GM18858 (cell line): ENCODE data around the gene PARD3B.

Source experiments
- ATAC-seq: cut with Tn5 transposase; IDR thresholded peaks from one replicate; pipeline ENCODE4 v1.9.1; 2021; ENCODE audit not compliant: unreplicated experiment

PARD3B gene

GRCh38 chr2:204647626-204648025 is 102.4 kb downstream of the PARD3B start:
- no peak for ATAC-seq

DNA sequence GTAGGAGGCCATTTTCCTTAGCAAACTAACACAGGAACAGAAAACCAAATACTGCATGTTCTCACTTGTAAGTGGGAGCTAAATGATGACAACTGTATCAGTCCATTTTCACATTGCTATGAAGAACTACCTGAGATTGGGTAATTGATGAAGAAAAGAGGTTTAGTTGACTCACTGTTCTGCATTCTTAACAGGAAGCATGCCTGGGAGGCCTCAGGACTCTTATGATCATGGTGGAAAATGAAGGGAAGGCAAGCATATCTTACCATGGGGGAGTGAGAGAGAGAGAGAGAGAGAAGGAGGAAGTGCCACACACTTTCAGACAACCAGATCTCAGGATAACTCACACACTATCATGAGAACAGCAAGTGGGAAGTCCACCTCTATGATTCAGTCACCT is 105.3 kb downstream of the PARD3B start:
- no peak for ATAC-seq

DNA sequence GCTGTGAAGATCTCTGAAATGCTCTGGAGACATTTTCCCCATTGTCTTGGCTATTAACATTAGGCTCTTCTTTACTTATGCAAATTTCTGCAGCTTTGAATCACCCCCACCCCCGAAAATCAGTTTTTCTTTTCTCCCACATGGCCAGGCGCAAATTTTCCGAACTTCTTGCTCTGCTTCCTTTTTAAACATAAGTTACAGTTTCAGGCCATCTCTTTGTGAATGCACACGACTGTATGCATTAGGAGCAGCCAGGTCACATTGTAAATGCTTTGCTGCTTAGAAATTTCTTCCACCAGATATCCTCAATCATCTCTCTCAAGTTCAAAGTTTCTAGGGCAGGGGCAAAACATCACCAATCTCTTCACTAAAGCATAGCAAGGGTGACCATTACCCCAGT is 106.8 kb downstream of the PARD3B start:
- ATAC-seq, result no peak

GRCh38 chr2:204654669-204655068 is 109.4 kb downstream of the PARD3B start:
- no peak for ATAC-seq

DNA sequence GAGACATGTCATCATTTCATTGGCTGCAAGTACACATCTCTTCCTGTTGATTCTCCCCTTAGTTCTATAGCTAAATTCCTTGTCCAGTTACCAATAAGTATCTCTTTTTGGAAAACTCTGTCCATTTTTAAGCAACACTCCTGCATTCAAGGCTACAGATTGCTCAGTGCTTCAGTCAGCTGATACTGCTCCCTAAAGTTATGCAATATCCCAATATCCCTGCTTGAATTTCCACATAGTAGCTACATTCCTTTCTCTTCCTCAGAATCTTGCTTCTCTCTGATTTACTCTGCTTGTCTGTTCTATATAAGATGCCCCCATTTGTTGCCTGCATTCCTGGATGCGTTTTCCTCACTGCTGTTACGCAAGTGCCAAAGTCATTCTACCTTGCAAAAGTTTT is 109.8 kb downstream of the PARD3B start:
- no peak for ATAC-seq

DNA sequence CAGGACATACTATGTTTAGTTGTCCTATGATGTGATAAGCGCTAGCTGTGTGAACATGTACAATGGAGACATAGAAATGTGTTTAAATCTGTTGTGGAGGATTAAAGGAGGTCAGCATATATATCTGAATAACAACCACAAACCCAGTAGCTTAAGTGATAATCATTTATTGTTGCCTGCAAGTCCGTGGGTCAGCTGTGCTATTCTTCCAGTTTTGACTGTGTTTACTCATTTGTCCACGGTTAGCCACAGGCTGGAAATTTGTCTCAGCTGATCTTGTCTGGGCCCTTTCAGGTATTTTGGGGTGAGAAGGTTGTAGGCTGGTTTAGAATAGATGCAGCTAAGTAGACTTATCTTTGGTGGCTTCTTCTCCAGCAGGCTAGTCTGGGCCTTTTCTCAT is 110.4 kb downstream of the PARD3B start:
- no peak for ATAC-seq

GRCh38 chr2:204657024-204657423 is 111.7 kb downstream of the PARD3B start:
- no peak for ATAC-seq

DNA sequence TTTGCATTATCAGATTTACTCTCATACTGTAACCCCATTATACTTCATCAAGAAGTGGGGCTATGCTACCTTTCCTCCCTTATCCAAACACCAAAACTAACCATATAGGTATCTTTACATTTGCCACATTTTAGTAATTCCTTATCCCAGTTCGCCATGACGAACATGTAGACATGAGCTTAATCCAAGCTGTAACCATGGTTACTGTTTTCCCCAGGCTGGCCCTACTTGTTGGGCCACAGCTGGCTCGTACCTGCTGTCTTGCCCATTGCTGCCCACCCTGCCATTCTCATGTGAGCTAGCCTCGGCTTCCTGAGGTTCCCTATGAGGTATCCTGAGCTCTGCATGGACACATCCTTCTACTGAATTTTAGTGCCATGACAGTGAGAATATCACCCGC is 117.7 kb downstream of the PARD3B start:
- no peak for ATAC-seq

- ATAC-seq, result no peak
Measured at GRCh38 chr2:204663816-204664425, 118.6 kb downstream of the PARD3B start.

GRCh38 chr2:204664708-204665121 is 119.4 kb downstream of the PARD3B start:
- ATAC-seq, result no peak

DNA sequence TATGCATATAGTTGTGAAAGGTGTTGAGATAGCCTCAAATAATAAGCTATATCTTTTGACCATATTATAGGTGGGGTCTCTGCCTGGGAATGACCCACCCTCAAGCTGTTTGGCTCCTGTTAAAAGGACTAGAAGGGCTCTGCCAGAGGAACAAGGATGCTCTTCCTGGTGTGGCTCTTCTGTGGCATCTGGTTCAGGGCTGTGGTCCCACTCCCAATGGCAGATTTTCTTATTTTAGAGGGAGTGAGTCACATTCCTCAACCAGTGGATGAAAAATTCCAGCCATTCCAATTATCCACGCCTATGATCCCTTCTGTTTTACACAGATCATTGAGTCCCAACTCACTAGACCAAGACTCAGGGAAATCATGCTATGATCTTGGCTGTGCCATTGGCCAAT is 119.9 kb downstream of the PARD3B start:
- no peak for ATAC-seq

GRCh38 chr2:204665771-204666170 is 120.5 kb downstream of the PARD3B start:
- ATAC-seq, result no peak

DNA sequence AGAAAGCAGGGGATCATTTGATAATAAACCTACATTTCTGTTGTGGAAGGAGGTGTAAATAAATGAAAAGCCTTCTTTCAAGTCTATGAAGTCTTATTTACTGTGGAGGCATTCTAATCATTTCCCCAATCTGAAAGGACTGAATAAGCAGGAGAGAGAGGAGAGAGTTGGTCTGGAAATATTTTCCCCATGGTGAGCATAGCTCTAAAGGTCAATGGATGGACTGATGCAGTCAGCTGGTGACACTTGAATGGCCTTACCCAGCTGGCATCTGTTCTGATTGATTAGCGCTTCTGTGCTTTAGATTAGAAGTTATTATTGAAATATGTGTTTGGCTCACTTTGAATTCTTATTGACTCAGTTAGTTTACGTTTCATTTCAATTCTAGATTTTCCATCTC is 122.7 kb downstream of the PARD3B start:
- ATAC-seq, result no peak

DNA sequence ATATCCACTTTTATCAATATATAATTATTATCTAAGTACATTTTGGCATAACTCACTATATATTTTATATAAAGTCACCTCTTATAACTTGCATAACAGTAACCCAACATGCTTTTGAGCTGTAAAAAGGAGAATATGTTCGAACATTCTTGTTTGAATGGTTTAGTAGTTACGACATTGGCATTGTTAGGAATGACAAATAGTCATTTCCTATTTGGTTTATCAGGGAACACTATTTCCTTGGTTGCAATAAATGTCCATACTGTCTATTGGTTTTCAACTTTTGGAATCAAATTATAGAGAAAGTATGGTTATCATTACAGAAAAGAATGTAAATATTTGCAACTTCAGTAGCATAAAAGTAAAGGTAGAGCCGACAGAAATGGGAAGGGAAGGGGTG is 124.1 kb downstream of the PARD3B start:
- ATAC-seq, result no peak

DNA sequence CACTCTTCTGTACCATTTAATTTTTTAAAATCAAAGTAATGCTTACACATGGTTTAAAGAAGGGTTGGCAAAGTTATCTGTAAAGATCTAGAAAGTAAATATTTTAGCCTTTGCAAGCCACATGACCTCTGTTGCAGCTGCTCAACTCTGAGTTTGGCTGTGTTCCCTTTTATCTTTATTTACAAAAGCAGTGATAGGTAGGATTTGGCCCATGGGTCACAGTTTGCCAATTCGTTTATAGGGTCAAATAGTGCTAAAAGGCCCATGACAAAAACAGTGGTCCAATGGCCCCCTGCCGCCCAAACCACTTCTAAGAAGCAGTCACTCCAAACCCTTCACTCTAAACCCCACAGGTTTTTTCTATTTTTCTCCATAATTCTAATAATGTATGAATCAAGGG is 124.8 kb downstream of the PARD3B start:
- no peak for ATAC-seq

- ATAC-seq, result no peak
Measured at GRCh38 chr2:204670756-204671155, 125.5 kb downstream of the PARD3B start.

- no peak for ATAC-seq
Measured at GRCh38 chr2:204672772-204673171, 127.5 kb downstream of the PARD3B start.

DNA sequence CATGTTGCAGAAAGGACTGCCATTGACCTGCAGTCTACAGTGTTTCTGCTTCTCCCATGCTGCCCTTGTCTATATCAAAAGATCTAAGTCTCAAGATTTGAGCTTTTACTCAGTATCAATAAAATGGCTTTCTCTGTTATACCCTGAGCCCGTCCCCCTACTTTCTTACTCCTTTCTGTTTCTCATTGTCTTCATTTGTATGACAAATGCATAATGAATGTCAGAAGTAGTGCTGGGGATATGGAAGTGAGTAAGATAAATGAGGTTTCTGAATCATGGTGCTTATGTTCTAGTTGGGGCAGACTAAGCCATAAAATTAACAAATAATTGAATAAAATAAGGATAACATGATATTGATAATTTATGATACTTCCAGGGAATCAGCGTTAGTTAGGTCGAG is 128.6 kb downstream of the PARD3B start:
- no peak for ATAC-seq

DNA sequence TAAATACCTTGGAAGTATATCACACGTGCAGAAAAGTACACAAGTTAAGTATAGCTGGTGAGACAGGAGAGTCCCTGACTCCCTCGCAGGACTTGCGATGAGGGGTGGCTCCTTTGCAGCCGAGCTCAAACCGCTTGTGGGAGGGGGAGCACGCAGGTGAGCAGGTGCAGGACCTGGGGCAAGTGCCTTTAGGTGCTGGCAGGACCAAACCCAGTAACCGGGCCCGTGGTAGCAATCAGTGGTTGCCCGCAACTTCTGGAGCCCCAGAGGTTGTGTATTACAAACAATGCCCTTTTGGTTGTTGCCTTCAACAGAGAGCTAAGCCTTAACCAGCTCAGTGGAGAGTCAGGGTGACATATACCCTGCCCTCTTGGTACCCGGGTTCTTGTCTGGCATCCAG is 132.8 kb downstream of the PARD3B start:
- ATAC-seq, result no peak

DNA sequence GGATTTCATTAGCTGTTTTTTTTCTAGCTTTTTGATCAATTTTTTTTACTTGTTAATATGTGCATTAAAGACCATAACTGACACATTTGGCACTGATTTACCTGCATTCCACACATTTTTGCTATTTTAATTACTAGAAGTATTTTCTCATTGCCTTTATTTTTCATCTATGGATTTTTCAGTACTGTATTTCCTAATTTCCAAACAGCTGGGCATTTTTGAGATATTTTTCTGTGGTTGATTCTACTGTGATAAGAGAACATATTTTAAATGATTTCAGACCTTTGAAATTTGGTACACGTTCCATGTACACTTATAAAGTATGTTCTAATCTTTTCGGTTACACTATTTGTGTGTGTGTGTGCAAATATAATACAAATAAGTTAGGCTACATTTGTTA is 135.3 kb downstream of the PARD3B start:
- no peak for ATAC-seq

- no peak for ATAC-seq
Measured at GRCh38 chr2:204681412-204681811, 136.1 kb downstream of the PARD3B start.

DNA sequence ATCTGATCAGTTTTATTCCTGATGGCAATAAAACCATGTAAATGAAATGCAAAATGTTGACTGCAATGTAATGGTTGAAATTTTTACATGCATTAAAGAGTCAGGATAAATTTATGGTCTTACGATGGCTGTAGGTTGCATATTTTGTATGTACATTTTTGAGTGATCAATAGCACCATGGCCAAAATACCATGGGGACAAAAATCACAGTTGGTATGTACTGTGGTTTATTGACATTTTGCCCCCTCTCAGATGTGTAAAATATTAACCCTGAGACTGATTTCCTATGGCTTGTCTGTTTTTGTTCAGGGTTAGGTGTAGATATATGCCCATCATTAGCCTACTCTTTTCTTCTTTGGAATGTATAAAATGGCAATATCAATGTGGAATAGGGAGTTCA is 138.1 kb downstream of the PARD3B start:
- ATAC-seq, result no peak

GRCh38 chr2:204686406-204686805 is 141.1 kb downstream of the PARD3B start:
- ATAC-seq, result no peak

GRCh38 chr2:204687776-204688175 is 142.5 kb downstream of the PARD3B start:
- ATAC-seq, result no peak
